NCI-H748 treated with DMSO at 0.1 percent for 48 hours (cell line): Measurements from ENCODE around the gene IFIH1.

Experiments
- DNase-seq: peaks from one replicate; lab custom pipeline; 2025; lab: John Stamatoyannopoulos, UW

The IFIH1 gene

DNA sequence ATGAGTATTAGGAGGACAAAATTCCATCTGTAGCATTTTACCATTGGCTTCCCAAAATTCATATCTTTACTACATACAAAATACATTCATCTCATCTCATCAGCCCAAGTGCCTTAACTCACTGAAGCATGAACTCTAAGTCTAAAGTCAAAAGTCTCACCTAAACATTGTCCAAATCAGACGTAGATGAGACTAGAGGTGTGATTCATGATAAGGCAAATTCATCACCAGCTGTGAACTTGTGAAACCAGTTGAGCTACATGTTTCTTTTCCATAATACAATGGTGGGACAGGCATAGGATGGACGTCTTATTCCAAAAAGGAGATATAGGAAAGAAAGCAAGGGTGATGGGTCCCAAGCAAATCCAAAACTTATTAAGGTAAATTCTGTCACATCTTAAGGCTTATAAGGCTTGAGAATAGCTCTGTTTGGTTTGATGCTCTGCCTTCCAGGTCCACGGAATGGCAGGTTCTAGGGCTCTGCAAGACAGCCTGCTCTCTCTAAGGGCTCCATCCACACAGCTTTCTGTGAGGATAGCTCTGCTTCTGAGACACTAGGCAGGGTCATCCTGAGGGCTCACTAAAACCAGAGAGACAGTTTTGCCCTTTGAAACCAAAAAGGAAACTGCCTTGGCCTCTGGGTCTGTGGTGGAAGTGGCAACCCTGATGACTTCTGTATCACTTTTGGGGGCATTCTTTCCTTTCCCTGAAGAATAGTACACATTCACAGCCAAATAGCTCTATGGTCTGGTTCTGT, 9.6 kb downstream of the IFIH1 start:
- no peak for DNase-seq

DNA sequence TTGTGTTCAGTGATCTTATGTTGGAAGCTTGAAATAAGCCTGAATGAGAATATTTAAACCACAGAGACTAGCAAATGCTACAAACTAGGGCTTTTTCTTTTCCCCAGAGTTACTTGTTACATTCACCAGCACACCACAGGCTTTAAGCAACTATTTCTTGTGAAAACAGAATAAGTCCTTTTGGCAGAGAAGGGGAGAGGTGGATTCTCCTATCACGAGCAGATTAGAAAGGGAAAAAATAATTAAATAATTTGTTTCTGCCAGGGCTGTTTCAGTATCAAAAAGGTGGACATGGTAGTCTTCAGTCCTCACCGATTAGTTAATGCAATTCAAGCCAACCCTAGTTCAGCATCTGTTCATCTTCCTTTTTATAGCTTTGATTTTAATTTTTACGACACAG, 12.6 kb downstream of the IFIH1 start:
- no peak for DNase-seq

DNA sequence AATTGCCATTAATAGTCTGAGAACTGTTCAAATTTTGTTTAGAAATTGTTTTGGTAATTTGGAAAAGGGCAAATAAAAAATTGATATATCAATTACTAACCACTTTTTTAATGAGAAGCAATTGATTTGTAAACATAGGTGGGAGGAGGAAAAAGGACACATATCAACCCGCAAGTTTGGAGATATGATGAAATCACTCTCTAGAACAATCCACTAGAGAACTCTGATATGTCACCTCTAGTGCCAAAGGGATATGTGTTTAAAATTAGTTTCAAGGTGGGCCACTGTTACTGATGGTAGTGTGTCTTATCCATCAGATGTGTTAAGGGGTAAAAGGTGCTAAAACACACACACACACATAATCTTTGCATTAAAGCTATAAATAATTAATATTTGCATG, 16.6 kb downstream of the IFIH1 start:
- DNase-seq: no peak

DNA sequence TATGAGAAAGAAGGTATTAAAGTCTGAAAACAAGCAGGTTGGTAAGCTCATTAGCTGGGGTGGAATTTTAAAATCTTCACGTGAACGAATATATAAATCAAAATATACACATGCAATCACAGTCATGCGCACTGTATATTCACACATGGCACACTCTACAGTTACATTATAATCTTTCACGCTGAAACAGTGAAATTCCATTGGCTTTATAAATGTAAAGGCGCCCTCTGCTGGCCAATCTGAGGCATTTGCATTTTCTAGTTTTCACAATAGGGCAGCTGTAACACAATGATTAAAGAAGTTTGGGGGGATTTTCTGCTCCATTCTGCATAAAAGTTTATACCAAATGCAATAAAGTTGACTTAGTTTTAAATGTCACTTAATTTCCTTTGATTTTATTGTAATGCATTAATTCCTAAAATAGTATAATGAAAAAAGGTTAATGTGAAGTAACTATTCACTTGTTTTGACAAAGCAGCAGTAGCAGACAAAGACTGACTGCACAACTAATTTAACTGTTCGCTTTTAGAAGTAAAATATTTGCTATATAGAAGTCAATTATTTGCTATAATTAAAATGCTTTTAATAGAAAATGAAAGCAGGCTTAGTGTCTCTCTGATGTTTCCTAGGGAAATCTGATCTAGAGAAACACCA, 17.2 kb downstream of the IFIH1 start:
- DNase-seq: peak; percentile 59

DNA sequence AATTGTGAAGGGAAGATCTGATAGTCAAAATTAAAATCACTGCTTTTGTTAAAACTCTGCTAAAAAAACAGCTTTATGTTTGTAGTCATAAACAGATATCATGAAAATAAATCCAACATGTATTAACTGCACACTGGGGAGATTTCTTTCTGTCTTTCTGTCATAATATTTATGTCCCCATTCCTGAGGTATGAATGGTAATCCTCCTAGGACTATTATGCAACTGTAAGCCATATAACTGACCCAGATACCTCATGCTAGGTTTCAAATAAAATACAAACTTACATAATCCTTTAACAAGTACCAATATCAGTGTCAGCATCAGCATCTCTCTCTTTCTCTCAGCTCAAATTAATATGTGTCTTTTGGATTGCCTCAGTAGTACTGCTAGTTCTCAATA, 18.2 kb downstream of the IFIH1 start:
- no peak for DNase-seq

DNA sequence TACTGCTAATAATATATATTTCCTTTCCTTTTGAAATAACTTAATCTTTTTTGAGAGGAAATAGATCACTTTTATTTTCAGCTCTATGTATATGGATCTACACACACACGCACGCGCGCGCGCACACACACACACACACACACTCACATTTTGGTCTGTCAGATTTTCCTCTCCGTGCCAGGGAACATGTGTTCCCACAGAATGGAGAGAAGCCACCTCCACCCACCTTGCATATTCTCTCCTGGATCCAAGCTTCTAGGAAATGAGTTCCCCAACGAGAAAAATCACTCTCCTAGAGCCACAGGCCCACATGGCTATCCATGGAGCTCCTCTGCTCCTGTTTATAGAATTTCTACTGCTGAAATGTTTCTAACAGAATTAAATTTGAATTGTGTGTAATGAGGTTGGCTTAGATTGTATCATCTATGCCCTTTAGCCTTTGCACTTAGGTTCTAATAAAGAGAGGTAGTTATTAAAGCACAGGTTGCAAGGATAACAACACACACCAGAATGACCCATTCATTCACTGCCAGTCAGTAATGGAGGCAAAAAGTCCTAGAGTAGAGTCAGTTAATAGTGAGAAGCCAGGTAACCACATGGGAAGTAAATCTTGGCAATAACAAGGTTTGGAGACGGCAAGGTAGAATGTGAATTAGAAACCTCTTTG, 19.7 kb downstream of the IFIH1 start:
- no peak for DNase-seq

DNA sequence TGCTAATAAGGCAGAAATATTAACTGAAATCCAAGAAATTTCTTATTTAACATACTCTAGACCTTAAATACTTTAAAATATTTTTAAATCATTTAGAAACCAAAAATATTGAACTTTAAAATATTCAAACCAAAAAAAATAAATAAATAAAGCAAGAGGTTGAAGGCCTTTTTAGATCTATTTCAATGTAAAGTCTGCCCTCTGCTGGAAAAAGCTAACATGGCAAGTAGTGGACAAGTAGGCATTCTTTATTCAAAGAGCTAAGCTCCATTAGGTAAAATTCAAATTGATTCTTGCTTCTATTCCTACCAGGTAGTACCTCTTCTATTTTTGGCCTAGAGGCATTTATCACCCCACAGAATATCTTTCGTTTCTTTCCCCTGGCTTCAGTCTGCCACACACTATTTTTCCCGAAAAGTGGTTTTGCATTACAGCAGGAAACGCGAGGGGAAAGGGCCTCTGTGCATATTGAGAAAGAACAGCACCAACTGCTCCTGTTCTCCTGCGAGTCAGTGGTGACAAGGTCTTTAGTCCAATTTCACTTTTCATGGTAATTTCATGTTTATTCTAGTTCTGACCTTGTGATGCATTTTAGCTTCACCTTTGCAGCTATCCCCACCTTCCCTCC, 20.4 kb downstream of the IFIH1 start:
- DNase-seq: peak; percentile 73

DNA sequence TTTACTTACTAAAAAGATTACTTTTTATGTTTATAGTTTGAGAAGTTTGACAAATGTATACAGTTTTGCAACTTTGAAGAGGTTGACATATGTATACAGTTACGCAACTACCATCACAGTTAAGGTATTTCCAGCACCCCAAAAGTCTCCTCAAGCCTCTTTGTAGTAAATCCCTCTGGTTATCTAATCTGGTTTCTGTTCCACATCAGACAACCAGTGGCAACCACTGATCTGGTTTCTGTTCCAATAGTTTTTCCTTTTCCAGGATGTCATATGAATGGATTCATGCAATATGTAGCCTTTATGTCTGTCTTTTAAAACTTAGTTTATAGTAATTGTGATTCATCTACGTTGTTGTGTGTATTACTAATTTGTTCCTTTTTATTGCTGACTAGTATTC, 23.5 kb downstream of the IFIH1 start:
- DNase-seq: no peak

DNA sequence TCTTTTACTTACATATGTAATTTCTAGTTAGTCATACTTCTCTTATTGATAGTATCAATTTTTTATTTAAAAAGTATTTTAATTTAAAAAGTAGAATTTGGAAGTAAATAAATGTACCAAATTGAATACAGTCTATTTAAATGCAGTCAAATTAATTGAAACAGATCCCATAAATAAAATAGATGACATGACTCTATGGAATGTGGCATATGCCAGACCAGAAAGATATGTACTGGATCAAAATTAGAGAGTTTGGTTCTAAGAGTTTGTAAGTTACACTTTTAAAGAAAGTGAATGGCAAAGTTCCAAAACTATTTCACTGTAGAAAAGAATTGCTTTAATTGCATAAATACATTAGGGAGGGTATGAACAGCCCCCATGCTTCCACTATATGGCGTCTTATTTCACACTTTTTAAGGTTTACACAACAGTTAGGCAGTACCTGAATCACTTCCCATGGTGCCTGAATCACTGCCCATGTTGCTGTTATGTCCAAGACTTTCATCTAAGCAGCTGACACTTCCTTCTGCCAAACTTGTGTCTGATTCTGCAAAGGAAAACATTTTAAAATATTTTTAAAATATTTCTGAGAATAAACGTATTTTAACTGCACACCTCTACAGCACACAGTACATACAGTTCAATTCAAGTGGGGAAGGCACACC, 25.2 kb downstream of the IFIH1 start:
- DNase-seq: no peak

DNA sequence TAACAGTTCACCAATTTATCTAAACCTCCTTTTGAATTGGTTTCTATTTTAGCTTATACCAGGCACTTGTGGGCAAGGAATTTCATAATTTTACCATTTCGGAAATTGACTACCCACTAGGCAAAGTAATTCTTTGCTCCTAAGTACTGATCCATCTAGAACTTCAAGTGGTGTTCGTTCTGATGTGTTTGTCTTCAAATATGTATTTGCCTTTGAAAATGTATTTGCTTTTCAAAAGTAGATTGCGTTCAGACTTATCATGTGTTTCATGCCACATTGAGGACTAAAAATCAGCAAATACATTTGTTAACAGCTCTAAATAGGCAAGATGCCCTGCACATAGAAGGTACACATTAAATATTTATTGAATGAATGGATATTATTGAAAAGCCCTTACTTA, 26.7 kb downstream of the IFIH1 start:
- no peak for DNase-seq

DNA sequence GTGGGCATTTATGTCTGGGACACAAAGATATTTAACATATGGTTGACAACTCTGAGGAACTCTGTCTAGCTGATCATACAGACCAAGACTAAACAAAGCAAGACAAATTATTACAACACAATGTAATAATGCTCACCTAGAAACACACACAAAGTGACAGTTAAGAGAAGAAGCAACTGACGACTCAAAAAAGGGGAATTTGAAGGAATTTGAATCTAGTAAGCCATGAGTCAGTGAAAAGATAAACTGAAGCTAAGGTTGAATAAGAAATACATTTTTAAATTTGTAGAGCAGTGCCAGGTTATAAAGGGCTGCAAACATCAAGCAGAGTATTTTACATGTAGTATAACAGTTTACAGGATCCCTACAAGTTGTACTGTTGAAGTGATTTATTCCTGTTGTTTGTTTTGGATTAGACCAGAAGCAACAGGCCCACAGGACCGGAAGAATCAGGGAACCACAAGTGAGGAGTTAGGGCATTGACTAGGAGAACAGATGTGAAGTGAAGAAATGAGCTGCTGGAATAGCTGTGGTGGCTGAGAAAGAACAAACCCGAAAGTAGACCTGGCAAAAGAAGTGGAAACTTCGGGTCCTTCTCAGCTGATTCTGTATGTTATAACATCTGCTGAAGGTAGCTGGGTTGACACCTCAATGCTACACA, 35.6 kb downstream of the IFIH1 start:
- DNase-seq: no peak

DNA sequence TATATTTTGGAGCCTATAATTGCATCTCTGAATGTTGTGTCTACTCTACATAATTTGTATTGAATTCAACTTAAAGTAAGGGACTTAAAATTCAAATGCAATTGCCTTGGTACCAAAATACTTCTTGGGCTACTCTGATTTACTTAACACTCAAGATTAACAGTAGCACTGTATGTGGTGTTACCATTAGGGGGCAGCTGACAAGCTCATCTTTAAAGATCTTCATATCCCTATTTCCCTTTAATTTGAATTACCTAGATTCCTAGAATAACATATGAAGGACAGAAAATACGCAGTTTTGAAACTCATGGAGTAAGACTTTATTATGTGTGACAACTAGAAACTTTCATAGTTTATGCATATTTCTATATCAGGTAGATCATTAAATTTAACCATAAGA, 37.8 kb downstream of the IFIH1 start:
- no peak for DNase-seq

DNA sequence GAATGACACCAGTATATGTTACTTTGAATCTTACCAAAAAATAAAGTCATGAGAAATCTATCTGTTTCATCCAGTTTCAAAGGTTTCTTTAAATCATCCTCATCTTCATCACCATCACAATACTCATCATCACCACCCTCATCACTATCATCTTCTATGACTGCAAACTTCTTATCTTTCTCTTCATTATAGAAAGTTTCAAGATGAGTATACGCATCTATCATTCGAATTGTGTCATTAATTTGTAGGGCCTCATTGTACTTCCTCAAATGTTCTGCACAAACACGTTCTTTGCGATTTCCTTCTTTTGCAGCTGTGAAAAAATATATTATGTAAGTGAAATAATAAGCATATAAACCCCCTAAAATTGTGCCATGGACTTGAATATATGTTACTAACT, 41.1 kb downstream of the IFIH1 start:
- no peak for DNase-seq

DNA sequence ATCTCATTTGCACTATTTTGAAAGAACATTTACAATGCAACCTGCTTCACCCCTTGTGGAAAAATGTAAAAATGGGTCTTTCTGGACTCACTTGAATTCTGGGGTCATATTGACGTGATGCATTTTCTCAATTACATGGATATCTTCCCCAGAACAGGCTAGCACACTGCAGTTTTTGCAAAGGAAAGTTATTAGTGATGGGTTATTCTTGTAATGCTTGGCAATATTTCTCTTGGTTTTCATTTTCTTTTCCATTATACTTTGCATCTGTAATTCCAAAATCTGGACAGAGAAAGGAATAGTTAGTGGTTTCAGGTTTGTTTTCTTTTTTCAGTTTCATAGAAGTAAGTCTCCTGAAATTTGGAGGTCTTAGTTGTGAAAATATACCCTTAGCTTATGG, 50.5 kb downstream of the IFIH1 start:
- DNase-seq: no peak

DNA sequence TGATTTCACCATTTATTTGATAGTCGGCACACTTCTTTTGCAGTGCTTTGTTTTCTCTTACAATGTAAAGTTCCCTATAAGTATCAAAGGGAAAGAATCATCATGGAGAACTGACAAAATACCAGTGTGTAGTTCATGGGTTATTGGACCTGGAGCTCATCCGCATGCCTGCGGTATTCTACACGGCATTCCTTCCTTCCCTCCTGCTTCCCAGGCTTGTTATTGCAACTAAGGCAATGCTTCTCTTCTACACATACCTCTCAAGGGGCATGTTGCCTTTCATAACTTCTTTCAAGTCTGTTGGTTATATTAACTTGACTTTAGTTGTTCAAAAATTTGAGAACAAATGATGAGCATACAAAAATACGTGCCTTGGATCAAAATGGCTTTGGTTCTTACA, 51.0 kb downstream of the IFIH1 start:
- DNase-seq: no peak

DNA sequence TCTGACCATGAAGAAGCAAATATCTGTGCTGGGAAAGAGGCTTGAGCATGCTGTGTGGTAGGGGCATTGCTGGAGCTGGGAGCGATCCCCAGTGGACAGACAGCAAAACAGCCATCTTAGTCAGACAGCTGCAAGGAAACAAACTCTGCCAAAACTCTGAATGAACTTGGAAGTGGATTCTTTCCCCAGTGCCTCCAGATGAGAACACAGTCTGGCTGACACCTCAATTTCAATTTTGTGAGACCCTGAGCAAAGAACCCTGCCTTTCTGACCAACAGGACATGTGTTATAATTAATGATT, 52.1 kb downstream of the IFIH1 start:
- DNase-seq: no peak

DNA sequence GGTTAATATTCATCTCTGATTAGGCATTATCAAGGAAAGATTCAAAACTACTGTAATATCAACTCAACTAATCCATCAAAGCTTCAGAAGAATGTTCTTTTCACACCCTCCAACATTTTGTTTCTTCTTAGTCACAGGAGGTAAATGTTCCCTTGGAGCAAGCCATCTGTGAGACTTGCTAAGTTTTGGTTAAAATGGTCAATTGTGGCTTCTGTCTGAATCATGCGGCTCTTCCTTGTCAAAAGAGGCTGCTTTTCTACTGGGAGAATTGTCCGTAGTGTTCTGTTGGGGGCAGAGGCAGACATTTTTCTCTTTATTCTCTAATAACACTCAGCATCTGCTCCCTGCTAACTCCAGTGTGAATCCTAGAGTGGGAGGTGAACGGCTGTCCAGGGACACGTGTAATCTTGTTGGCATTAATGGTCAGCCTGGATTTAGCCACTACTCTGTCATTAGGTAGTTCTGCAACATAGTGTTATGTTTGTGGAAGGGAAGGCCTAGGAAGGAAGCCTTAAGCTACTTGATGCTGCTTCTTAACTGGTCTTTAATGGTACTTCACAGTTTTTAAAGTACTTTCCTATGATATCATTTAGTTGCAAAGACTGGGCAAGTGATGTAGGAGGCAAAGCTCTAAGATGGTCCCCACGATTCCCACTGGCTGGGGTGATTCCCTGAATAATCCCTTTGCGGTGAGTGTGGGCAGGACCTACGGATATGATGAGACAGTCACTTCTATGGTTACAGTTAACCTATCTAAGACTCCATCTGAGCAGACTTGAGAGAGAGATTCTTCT, 52.6 kb downstream of the IFIH1 start:
- DNase-seq: no peak

DNA sequence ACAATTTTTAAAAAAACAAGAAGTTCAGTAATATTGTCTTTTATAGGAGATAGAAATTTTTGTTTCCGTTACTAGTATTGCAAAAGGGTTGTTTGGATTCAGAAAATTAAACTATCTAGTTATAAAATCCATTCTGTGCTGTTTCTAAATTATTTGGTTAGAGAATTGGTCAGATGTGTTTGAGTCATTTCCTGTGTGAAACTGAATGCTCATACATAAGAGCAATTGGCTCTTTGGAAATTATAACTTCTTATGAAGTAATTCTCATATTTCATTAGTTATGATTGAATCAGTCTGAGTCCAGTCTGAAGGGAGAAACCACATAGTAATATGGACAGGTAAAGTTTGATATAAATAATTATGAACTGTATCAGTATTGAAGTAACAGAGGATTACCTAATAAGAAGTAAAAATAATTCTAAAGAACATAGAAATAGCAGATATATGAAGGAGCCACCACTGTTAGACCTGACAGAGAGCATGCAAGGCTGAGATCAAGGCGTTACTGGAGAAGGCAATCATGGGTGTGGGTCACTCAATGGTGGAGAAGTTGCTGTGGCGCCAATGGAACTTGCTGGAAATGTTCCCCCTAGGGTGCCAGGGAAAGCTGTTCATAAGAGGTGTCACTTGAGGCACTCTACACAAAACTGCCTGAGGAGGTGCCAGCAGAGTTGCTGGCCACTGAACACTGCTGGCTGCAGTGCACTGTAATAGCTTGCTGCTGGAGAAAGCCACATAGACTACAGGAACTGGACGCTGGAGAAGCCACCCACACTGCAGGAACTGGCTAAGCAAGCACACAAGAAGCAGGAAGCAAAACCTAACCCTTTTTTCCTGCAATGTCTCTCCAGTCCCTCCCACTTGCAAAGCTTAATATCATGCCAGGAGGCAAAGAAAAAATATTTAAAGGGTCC, 57.2 kb downstream of the IFIH1 start:
- no peak for DNase-seq

DNA sequence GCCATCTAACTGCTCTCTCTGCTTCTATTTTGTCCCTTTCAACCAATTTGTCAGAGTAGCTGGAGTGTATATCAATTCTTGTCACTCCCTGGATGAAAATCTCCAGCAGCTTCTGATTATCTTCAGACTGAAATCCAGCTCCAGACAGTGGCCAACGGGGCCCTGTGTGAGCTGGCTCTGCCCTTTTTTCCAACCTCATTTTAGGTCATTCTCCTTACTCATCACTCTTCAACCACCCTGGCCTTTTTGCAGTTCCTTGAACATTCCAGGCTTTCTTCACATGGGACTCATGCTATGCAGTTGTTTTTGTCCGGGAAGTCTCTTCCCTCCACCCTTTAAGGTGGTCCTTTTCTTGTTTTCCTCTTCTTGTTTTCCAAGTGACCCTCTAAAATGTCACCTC, 59.8 kb downstream of the IFIH1 start:
- DNase-seq: no peak

DNA sequence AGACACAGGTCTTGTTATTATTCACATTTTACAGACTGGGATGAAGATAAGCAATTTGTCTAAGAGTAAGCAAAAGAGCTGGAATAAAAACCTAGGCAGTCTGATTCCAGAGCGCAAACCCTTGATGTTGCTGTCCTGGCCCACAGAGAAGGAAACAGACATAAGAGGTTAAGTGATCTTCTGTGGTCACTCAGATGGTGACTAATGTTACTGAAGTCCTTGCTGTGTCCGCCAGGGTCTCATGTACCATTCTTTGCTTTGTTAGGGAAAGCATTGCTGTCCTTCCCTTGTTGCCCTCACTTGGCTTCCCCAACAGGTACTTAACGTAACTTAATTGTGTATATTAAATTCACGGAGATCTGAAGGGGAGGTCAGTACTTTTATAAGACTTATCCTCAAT, 60.3 kb downstream of the IFIH1 start:
- DNase-seq: no peak
